ENCODE data around the gene ATP5PD. TPM values are rescaled to one million over a fixed set of nuclear protein-coding genes. Genes with fewer than 3 reads are reported as not detected.
"Not testable (repeated sequence)": the region's sequence is repeated elsewhere in the genome, so short reads cannot be mapped to it uniquely, and the experiment has no call there.

The ATP5PD gene
- total RNA-seq, 1 experiment from 2014 or later = 601 TPM

DNA sequence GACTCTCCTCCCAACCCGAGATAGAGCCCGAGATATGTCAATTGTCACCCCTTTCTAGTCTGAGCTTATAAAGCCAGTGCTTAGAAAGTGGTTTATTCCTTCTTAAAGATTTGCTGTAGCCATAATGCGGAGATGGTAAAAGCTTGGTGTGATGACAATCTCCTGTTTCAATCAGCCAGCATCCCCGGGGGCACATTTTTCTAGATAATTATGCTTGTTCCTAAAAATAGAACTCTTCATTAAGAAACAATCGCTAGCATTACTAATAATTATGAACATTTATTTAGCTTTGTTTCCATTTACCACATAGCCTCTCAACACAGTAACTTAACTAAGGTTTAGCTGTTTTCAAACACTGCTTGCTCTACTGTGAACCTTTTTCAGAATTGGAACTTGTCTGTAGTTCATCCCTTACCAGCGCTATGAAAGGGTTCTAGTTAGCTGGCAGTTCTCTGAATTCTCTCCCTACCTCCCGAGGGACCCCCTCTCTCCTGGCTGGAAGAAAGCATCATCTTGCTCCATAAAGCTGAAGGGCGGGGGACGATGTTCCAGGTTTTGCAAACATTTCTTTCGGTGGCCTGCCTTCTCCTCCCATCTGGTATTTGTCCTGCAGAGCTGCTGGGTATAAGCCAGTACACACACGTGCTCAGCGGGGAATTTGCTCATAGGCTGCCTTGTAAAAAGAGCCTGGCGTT lies 35.2 kb downstream of the ATP5PD start:
- no peaks in the 10 kb centered on the region; the same call in 1 of the 2 replicates for H3K27me3 ChIP-seq (replicated peaks)
- peak overlapping the region; percentile 85 for H3K4me3 ChIP-seq
- H3K9me3 ChIP-seq (replicated peaks) = 0 out of 2 replicates have a peak, but pooled peaks cover 5% of the 10 kb centered on the region
- H3K4me1 ChIP-seq (replicated peaks) = peaks cover 16% of the 10 kb centered on the region
- no peak overlapping the region for H3K27ac ChIP-seq
- H3K36me3 ChIP-seq = peaks cover 29% of the 10 kb centered on the region
- no peak for DNase-seq (ENCODE audit: low read depth in 1 of 2, low spot score in 2 of 2)

DNA sequence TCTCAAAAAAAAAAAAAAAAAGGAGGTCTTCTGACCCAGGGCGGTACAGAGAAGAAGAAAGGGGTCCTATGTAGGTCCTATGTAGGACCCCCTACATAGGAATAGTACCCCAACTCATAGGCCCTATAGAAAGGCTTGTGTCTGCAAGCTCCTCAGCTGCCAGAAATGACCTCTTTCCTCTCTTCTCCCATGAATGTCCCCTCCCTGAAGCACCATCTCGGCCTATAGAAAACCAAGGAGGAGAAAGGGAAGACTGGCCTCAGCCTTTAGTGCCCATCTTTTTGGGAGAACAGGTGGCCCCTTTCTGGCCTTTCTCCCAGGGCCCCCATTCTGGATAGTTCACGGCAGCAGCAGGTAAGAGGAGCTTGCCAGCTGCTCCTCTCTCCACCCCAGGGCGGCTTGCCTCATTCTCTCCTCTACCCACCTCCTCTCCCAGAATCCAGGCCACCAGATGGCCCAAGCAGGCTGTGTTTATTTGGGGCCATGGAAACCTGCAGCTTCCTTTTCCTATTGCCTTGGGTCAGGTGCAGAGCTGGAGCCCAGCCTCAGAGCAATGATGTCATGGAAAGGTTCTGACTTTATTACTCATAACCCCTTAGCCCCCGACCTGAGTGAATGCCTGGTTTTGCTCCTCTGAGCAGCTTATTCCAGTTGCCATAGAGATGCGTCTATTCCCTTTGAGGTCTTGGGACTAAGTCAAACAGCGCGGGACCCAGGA lies 35.9 kb downstream of the ATP5PD start:
- peaks cover 16% of the 10 kb centered on the region for H3K4me1 ChIP-seq (replicated peaks)
- no peaks in the 10 kb centered on the region; the same call in 1 of the 2 replicates for H3K27me3 ChIP-seq (replicated peaks)
- no peak overlapping the region for H3K4me3 ChIP-seq
- 0 out of 2 replicates have a peak, but pooled peaks cover 5% of the 10 kb centered on the region for H3K9me3 ChIP-seq (replicated peaks)
- no peak overlapping the region for H3K27ac ChIP-seq
- DNase-seq (ENCODE audit: low read depth in 1 of 2, low spot score in 2 of 2) = no peak
- peaks cover 25% of the 10 kb centered on the region for H3K36me3 ChIP-seq

- peaks cover 16% of the 10 kb centered on the region for H3K4me1 ChIP-seq (replicated peaks)
- H3K4me3 ChIP-seq = no peak overlapping the region
- peaks cover 20% of the 10 kb centered on the region for H3K36me3 ChIP-seq
- H3K9me3 ChIP-seq (replicated peaks) = 0 out of 2 replicates have a peak, but pooled peaks cover 5% of the 10 kb centered on the region
- no peak overlapping the region for H3K27ac ChIP-seq
- no peak for DNase-seq (ENCODE audit: low read depth in 1 of 2, low spot score in 2 of 2)
- H3K27me3 ChIP-seq (replicated peaks) = no peaks in the 10 kb centered on the region; the same call in 1 of the 2 replicates
Measured at GRCh38 chr17:75009139-75009724, 37.5 kb downstream of the ATP5PD start.

- H3K36me3 ChIP-seq = peaks cover 20% of the 10 kb centered on the region
- no peak for DNase-seq (ENCODE audit: low read depth in 1 of 2, low spot score in 2 of 2)
- H3K27me3 ChIP-seq (replicated peaks) = no peaks in the 10 kb centered on the region
- no peak overlapping the region for H3K4me3 ChIP-seq
- 0 out of 2 replicates have a peak, but pooled peaks cover 3% of the 10 kb centered on the region for H3K9me3 ChIP-seq (replicated peaks)
- no peak overlapping the region for H3K27ac ChIP-seq
- peaks cover 11% of the 10 kb centered on the region for H3K4me1 ChIP-seq (replicated peaks)
Measured at GRCh38 chr17:75008373-75008772, 38.4 kb downstream of the ATP5PD start.

DNA sequence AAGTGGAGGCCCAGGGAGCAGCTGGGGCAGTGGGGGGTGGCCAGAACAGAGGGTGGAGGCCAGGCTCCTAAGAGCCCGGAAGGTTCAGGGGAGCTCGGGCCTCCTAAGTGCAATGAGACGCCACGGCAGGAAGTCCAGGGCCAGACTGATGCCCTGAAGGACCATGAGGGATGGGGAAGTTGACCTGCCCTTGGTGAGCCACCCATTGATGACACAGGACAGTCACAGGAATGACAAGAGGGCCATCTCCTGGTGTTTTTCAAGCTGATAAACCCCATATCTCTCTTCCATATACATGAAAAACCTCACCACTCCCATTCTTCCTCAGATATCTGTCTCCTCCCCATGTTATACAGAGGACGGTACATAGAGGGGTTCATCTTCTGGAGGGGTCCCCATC lies 40.1 kb downstream of the ATP5PD start:
- H3K9me3 ChIP-seq (replicated peaks) = no peaks in the 10 kb centered on the region
- peaks cover under 1% of the 10 kb centered on the region for H3K4me1 ChIP-seq (replicated peaks)
- H3K27ac ChIP-seq = no peak overlapping the region
- no peak overlapping the region for H3K4me3 ChIP-seq
- H3K36me3 ChIP-seq = peaks cover 30% of the 10 kb centered on the region
- no peak for DNase-seq (ENCODE audit: low read depth in 1 of 2, low spot score in 2 of 2)
- no peaks in the 10 kb centered on the region for H3K27me3 ChIP-seq (replicated peaks)

DNA sequence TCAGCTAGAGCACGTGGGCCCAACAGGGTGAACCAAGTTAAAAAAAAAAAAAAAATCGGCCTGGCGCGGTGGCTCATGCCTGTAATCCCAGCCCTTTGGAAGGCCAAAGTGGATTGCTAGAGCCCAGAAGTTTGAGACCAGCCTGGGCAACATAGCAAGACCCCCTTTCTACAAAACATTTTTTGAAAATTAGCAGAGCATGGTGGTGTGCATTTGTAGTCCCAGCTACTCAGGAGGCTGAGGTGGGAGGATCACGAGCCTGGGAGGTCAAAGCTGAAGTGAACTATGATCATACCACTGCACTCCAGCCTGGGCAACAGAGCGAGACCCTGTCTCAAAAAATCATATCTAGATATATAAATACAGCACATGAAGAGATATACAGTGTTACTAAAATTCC lies 40.7 kb downstream of the ATP5PD start:
- not testable (repeated sequence) for DNase-seq (ENCODE audit: low read depth in 1 of 2, low spot score in 2 of 2); H3K4me1 ChIP-seq (replicated peaks)
- peaks cover 36% of the 10 kb centered on the region for H3K36me3 ChIP-seq

GRCh38 chr17:75005291-75005690 lies 41.5 kb downstream of the ATP5PD start:
- Histone ChIP-seq H3K27ac (no peak overlapping the region), H3K36me3 (peaks cover 39% of the 10 kb centered on the region), H3K9me3 (replicated peaks) (no peaks in the 10 kb centered on the region), H3K4me3 (no peak overlapping the region), H3K4me1 (replicated peaks) (no peaks in the 10 kb centered on the region), H3K27me3 (replicated peaks) (no peaks in the 10 kb centered on the region)
- DNase-seq (ENCODE audit: low read depth in 1 of 2, low spot score in 2 of 2) = no peak

More for the DNA sequence above, 40.7 kb downstream of the ATP5PD start:
- not testable (repeated sequence) for H3K27ac ChIP-seq; H3K27me3 ChIP-seq (replicated peaks); H3K4me3 ChIP-seq; H3K9me3 ChIP-seq (replicated peaks)

DNA sequence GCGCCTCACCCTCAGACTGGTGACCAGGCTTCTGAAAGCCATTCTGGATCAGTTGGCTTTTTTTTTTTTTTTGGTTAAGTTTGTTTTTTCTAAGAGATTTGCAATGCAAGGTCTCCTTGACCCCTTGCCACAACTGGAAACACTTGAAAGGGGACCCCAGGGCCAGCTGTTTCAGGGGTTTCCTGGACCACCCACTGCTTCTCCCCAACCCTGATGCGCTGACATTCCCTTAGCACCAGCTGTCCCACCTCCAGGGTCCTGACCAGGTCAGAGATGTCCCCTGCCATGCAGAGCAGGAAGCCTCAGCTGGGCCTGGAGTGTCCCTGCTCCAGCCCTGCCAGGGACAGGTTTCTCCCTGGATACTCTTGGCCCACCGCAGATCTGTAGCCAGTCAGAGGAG lies 42.4 kb downstream of the ATP5PD start:
- peaks cover 44% of the 10 kb centered on the region for H3K36me3 ChIP-seq
- H3K4me1 ChIP-seq (replicated peaks) = no peaks in the 10 kb centered on the region
- no peak overlapping the region for H3K4me3 ChIP-seq
- no peaks in the 10 kb centered on the region for H3K27me3 ChIP-seq (replicated peaks)
- no peaks in the 10 kb centered on the region for H3K9me3 ChIP-seq (replicated peaks)
- no peak overlapping the region for H3K27ac ChIP-seq
- DNase-seq (ENCODE audit: low read depth in 1 of 2, low spot score in 2 of 2) = no peak

- Histone ChIP-seq H3K4me3 (no peak overlapping the region), H3K27ac (no peak overlapping the region), H3K36me3 (peaks cover 44% of the 10 kb centered on the region), H3K4me1 (replicated peaks) (no peaks in the 10 kb centered on the region), H3K9me3 (replicated peaks) (no peaks in the 10 kb centered on the region), H3K27me3 (replicated peaks) (no peaks in the 10 kb centered on the region)
- DNase-seq (ENCODE audit: low read depth in 1 of 2, low spot score in 2 of 2) = no peak
Measured at GRCh38 chr17:75003957-75004355, 42.8 kb downstream of the ATP5PD start.

- Histone ChIP-seq H3K27me3 (replicated peaks) (no peaks in the 10 kb centered on the region), H3K36me3 (peaks cover 44% of the 10 kb centered on the region), H3K4me1 (replicated peaks) (no peaks in the 10 kb centered on the region), H3K4me3 (no peak overlapping the region), H3K9me3 (replicated peaks) (no peaks in the 10 kb centered on the region), H3K27ac (no peak overlapping the region)
- DNase-seq (ENCODE audit: low read depth in 1 of 2, low spot score in 2 of 2) = no peak
Measured at GRCh38 chr17:75003070-75003956, 43.5 kb downstream of the ATP5PD start.

GRCh38 chr17:75001915-75002843 lies 44.6 kb downstream of the ATP5PD start:
- no peaks in the 10 kb centered on the region for H3K4me1 ChIP-seq (replicated peaks)
- peaks cover 44% of the 10 kb centered on the region for H3K36me3 ChIP-seq
- H3K27ac ChIP-seq = no peak overlapping the region
- no peak overlapping the region for H3K4me3 ChIP-seq
- DNase-seq (ENCODE audit: low read depth in 1 of 2, low spot score in 2 of 2) = no peak
- no peaks in the 10 kb centered on the region for H3K9me3 ChIP-seq (replicated peaks)
- no peaks in the 10 kb centered on the region for H3K27me3 ChIP-seq (replicated peaks)

DNA sequence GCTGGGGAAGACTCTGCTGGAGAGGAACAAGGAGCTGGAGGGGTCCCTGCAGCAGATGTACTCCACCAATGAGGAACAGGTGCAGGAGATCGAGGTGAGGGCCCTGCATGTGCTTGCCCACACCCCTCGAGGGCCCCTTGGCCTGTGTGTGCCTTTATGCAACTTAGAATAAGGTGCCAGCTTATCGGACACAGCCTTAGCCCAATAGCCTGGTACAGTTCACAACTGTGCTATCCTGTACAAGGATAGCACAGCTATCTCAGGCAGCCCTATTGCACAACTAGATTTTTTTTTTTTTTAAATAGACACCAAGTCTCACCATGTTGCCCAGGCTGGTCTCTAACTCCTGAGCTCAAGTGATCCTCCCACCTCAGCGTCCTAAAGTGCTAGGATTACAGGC lies 47.2 kb downstream of the ATP5PD start:
- DNase-seq (ENCODE audit: low read depth in 1 of 2, low spot score in 2 of 2) = no peak
- no peaks in the 10 kb centered on the region for H3K27me3 ChIP-seq (replicated peaks)
- peaks cover 38% of the 10 kb centered on the region for H3K36me3 ChIP-seq
- no peaks in the 10 kb centered on the region for H3K4me1 ChIP-seq (replicated peaks)
- no peak overlapping the region for H3K27ac ChIP-seq
- H3K4me3 ChIP-seq = no peak overlapping the region
- no peaks in the 10 kb centered on the region for H3K9me3 ChIP-seq (replicated peaks)
